ENCODE data around the gene MAGI3. TPM values are rescaled to one million over a fixed set of nuclear protein-coding genes. Genes with fewer than 3 reads are reported as not detected.
"Not testable (repeated sequence)": the region's sequence is repeated elsewhere in the genome, so short reads cannot be mapped to it uniquely, and the experiment has no call there.

The MAGI3 gene
- total RNA-seq, 4 donors from 2014 or later, result 94.3 to 180 (median 134) TPM

GRCh38 chr1:113565621-113566020 lies 175.3 kb downstream of the MAGI3 start:
- no peak for TF ChIP-seq CTCF (IDR thresholded peaks at IDR 0.05)
- no peak for TF ChIP-seq POLR2A (IDR thresholded peaks at IDR 0.05)
- TF ChIP-seq EP300 (IDR thresholded peaks at IDR 0.05; ENCODE audit: low read depth), result no peak
- TF ChIP-seq POLR2AphosphoS5 (IDR thresholded peaks at IDR 0.05), result no peak
- in situ Hi-C loops (cut with MboI; ENCODE audit: low pct_ligation_motif_present in 1 of 4, low pct_unique_long_range_greater_than_20kb in 1 of 4, low sequenced_read_pairs in 3 of 4) (no loop called here), intact Hi-C loops (cut with DNase I; ENCODE audit: low total_unique reads) (no loop called here)
- H3K36me3 ChIP-seq, result peaks cover 0 to 4% (median 0%) of the 10 kb centered on the region in 4 donors
- no peaks in the 10 kb centered on the region for H3K4me1 ChIP-seq
- peaks cover 11 to 18% of the 10 kb centered on the region in 2 donors for H3K9me3 ChIP-seq
- H3K4me3 ChIP-seq, result no peak overlapping the region
- no peak for DNase-seq
- H3K27ac ChIP-seq, result no peak overlapping the region
- no peaks in the 10 kb centered on the region for H3K27me3 ChIP-seq

GRCh38 chr1:113567427-113567826 lies 177.1 kb downstream of the MAGI3 start:
- Histone ChIP-seq H3K36me3 (peaks cover 0 to 4% (median 0%) of the 10 kb centered on the region in 4 donors), H3K4me1 (no peaks in the 10 kb centered on the region), H3K4me3 (no peak overlapping the region), H3K27me3 (no peaks in the 10 kb centered on the region), H3K27ac (no peak overlapping the region), H3K9me3 (peaks cover 11 to 18% of the 10 kb centered on the region in 2 donors)
- no peak for DNase-seq
- TF ChIP-seq EP300 (IDR thresholded peaks at IDR 0.05; ENCODE audit: low read depth) (no peak), POLR2A (IDR thresholded peaks at IDR 0.05) (no peak)
- intact Hi-C loops (cut with DNase I; ENCODE audit: low total_unique reads) (no loop called here), in situ Hi-C loops (cut with MboI; ENCODE audit: low pct_ligation_motif_present in 1 of 4, low pct_unique_long_range_greater_than_20kb in 1 of 4, low sequenced_read_pairs in 3 of 4) (no loop called here)

- H3K9me3 ChIP-seq; H3K36me3 ChIP-seq; DNase-seq; intact Hi-C loops (cut with DNase I; ENCODE audit: low total_unique reads); H3K27ac ChIP-seq; H3K4me3 ChIP-seq; H3K4me1 ChIP-seq; H3K27me3 ChIP-seq; in situ Hi-C loops (cut with MboI; ENCODE audit: low pct_ligation_motif_present in 1 of 4, low pct_unique_long_range_greater_than_20kb in 1 of 4, low sequenced_read_pairs in 3 of 4): not testable (repeated sequence)
- WGBS, 2 donors (ENCODE audit: low coverage in 1 of 2), result 100% methylated on average over 6 of the region's 6 CpGs; no CpG with 5 or more reads in 1 of the 2 donors
Observed at GRCh38 chr1:113575744-113576260, 185.5 kb downstream of the MAGI3 start.

- intact Hi-C loops (cut with DNase I; ENCODE audit: low total_unique reads) (no loop called here), in situ Hi-C loops (cut with MboI; ENCODE audit: low pct_ligation_motif_present in 1 of 4, low pct_unique_long_range_greater_than_20kb in 1 of 4, low sequenced_read_pairs in 3 of 4) (no loop called here)
- H3K9me3 ChIP-seq, result no peaks in the 10 kb centered on the region
- H3K27me3 ChIP-seq, result no peaks in the 10 kb centered on the region
- no peak overlapping the region for H3K4me3 ChIP-seq
- H3K27ac ChIP-seq, result no peak overlapping the region
- 86% methylated on average over 6 of the region's 6 CpGs; no CpG with 5 or more reads in 1 of the 2 donors for WGBS, 2 donors (ENCODE audit: low coverage in 1 of 2)
- no peak for DNase-seq
- TF ChIP-seq CTCF (IDR thresholded peaks at IDR 0.05) (no peak), POLR2AphosphoS5 (IDR thresholded peaks at IDR 0.05) (no peak), EP300 (IDR thresholded peaks at IDR 0.05; ENCODE audit: low read depth) (no peak), POLR2A (IDR thresholded peaks at IDR 0.05) (no peak)
- no peaks in the 10 kb centered on the region for H3K4me1 ChIP-seq
- peaks cover 0 to 4% (median 0%) of the 10 kb centered on the region in 4 donors for H3K36me3 ChIP-seq
Observed at GRCh38 chr1:113576271-113576670, 186.0 kb downstream of the MAGI3 start.

GRCh38 chr1:113579256-113580018 lies 189.1 kb downstream of the MAGI3 start:
- TF ChIP-seq POLR2AphosphoS5 (IDR thresholded peaks at IDR 0.05), result no peak
- TF ChIP-seq POLR2A (IDR thresholded peaks at IDR 0.05), result no peak
- TF ChIP-seq CTCF (IDR thresholded peaks at IDR 0.05), result no peak
- TF ChIP-seq EP300 (IDR thresholded peaks at IDR 0.05; ENCODE audit: low read depth), result no peak
- Histone ChIP-seq H3K4me1 (no peaks in the 10 kb centered on the region), H3K4me3 (no peak overlapping the region), H3K27ac (no peak overlapping the region), H3K27me3 (no peaks in the 10 kb centered on the region), H3K36me3 (peaks cover 0 to 10% (median 0%) of the 10 kb centered on the region in 4 donors), H3K9me3 (no peaks in the 10 kb centered on the region)
- intact Hi-C loops (cut with DNase I; ENCODE audit: low total_unique reads), result no loop called here
- in situ Hi-C loops (cut with MboI; ENCODE audit: low pct_ligation_motif_present in 1 of 4, low pct_unique_long_range_greater_than_20kb in 1 of 4, low sequenced_read_pairs in 3 of 4), result no loop called here
- no peak for DNase-seq
- 42 to 76% methylated on average over 2 of the region's 2 CpGs for WGBS, 2 donors (ENCODE audit: low coverage in 1 of 2)
